DND-41 (cell line): ENCODE results near the gene ABCC4.

Experiments
- CTCF ChIP-seq: IDR thresholded peaks from 2 replicates; pipeline ENCODE4 v1.5.1; 2012; ENCODE audit warnings: borderline replicate concordance, low read length, moderate library complexity, mild to moderate bottlenecking; ENCODE audit not compliant: poor library complexity, severe bottlenecking; ENCODE audit errors: extremely low read depth
- EZH2 ChIP-seq: IDR thresholded peaks from 3 replicates; pipeline ENCODE4 v1.6.1; 2012; ENCODE audit warnings: borderline replicate concordance, low read depth, mild to moderate bottlenecking, moderate library complexity, low read length, inconsistent platforms; ENCODE audit not compliant: severe bottlenecking

GRCh38 chr13:95027638-95028037, 273.6 kb downstream of the ABCC4 start:
- no peak for TF ChIP-seq EZH2
- TF ChIP-seq CTCF, result no peak
